Esophagus squamous epithelium (tissue), 4 donors: Measurements from ENCODE around the gene BMP10.

Experiments used
- POLR2A ChIP-seq, 4 donors: fragments of 450-650 bp; IDR thresholded peaks; one replicate each; pipeline ENCODE4 v1.6.1; 2017; ENCODE audit warnings: antibody characterized with exemption in 4 of 4, mild to moderate bottlenecking in 4 of 4, moderate library complexity in 3 of 4
- TF ChIP-seq, protein P1 (sequence below), 6 experiments: fragments of 450-650 bp in 4 of 6; fragments of 200-600 bp in 2 of 6; sonication (generic) in 2 of 6; IDR thresholded peaks; one replicate each; pipeline ENCODE4 v1.5.1; 2016 to 2019; ENCODE audit warnings: antibody characterized with exemption in 6 of 6, mild to moderate bottlenecking in 4 of 6, moderate library complexity in 4 of 6

DNA sequence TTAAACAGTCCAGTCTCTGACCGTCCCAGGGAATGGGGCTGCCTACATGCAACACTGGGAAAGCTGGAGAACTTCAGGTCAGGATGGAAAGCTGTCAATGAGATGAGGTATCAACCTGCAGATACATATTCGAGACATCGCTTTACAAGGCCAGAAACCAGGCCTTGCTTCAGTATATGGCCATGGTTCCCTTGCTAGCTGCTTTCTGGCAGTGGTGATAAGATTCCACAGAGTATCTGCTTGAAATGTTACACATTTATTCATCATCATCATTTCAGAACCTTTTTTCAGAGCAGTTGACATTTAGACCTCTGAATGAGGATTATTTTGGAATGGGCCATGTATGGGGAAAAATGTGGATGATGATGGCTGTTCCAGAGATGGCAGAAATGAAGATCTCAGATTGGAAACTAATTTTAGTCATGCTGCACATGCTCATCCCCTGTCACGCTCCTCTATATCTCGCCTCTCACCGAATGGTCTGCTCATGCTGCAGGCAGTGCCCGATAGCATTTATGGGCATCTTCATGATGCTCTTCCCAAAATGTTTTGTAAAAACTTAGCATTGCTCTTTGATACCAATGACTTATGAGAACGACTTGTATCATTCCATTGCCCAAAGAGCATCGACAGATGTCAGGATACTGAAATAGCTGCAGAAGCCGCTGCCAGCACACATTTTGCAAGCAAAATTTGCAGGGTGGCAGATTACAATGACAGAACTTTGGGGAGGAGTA lies 14.0 kb upstream of the BMP10 start:
- TF ChIP-seq, protein P1, sequence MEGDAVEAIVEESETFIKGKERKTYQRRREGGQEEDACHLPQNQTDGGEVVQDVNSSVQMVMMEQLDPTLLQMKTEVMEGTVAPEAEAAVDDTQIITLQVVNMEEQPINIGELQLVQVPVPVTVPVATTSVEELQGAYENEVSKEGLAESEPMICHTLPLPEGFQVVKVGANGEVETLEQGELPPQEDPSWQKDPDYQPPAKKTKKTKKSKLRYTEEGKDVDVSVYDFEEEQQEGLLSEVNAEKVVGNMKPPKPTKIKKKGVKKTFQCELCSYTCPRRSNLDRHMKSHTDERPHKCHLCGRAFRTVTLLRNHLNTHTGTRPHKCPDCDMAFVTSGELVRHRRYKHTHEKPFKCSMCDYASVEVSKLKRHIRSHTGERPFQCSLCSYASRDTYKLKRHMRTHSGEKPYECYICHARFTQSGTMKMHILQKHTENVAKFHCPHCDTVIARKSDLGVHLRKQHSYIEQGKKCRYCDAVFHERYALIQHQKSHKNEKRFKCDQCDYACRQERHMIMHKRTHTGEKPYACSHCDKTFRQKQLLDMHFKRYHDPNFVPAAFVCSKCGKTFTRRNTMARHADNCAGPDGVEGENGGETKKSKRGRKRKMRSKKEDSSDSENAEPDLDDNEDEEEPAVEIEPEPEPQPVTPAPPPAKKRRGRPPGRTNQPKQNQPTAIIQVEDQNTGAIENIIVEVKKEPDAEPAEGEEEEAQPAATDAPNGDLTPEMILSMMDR (IDR thresholded peaks at IDR 0.05), result no peak
- TF ChIP-seq POLR2A (IDR thresholded peaks at IDR 0.05), result no peak
